HG03575 (cell line): ENCODE measurements around the gene LSM2.
"Not testable (repeated sequence)": the region's sequence is repeated elsewhere in the genome, so short reads cannot be mapped to it uniquely, and the experiment has no call there.

ENCODE experiments used
- ATAC-seq: cut with Tn5 transposase; IDR thresholded peaks from one replicate; pipeline ENCODE4 v1.9.1; 2021; ENCODE audit not compliant: unreplicated experiment, insufficient number of reproducible peaks, low FRiP score; ENCODE audit errors: extremely low read depth

Gene LSM2

GRCh38 chr6:31805939-31806469 lies 762 bp downstream of the LSM2 start:
- no peak for ATAC-seq

- ATAC-seq = not testable (repeated sequence)
Observed at GRCh38 chr6:31801031-31801927, 5.5 kb downstream of the LSM2 start.

GRCh38 chr6:31799781-31800180 lies 7.0 kb downstream of the LSM2 start:
- no peak for ATAC-seq

- ATAC-seq = no peak
Observed at GRCh38 chr6:31797588-31797987, 9.2 kb downstream of the LSM2 start.

- ATAC-seq = no peak
Observed at GRCh38 chr6:31796993-31797385, 9.8 kb downstream of the LSM2 start.

- ATAC-seq = no peak
Observed at GRCh38 chr6:31795616-31796298, 11.0 kb downstream of the LSM2 start, which contains the start of gene VARS1. Gene VARS1 (minus strand): TSS chr6:31795752. CDS start chr6:31795217, 535 bp downstream.

GRCh38 chr6:31794866-31795615 lies 11.7 kb downstream of the LSM2 start:
- ATAC-seq = no peak

GRCh38 chr6:31794294-31794865 lies 12.4 kb downstream of the LSM2 start:
- no peak for ATAC-seq

- ATAC-seq = not testable (repeated sequence)
Observed at GRCh38 chr6:31793927-31794245, 12.9 kb downstream of the LSM2 start.

GRCh38 chr6:31792761-31793171 lies 14.0 kb downstream of the LSM2 start:
- no peak for ATAC-seq

GRCh38 chr6:31792090-31792374 lies 14.7 kb downstream of the LSM2 start:
- ATAC-seq = no peak

GRCh38 chr6:31791324-31792089 lies 15.3 kb downstream of the LSM2 start:
- no peak for ATAC-seq

- no peak for ATAC-seq
Observed at GRCh38 chr6:31785475-31785874, 21.3 kb downstream of the LSM2 start.

GRCh38 chr6:31784098-31784925 lies 22.5 kb downstream of the LSM2 start:
- ATAC-seq = no peak

- ATAC-seq = no peak
Observed at GRCh38 chr6:31782126-31782855, 24.5 kb downstream of the LSM2 start.

GRCh38 chr6:31781244-31782125 lies 25.3 kb downstream of the LSM2 start:
- ATAC-seq = no peak
